Measurements from ENCODE around the gene RDH8. TPM values are rescaled to one million over a fixed set of nuclear protein-coding genes. Genes with fewer than 3 reads are reported as not detected.
A peak's percentile ranks its signal among the peaks of the same experiment; 100 is the strongest.

Gene RDH8
- total and polyA plus RNA-seq, 2 donors (not counting 3 experiments of a cell fraction or from before 2014, with no cell fraction given) = not detected

- dilution Hi-C loops (cut with MboI; ENCODE audit: extremely low pct_ligation_motif_present, low sequenced_read_pairs) = no loop called here
- POLR2A ChIA-PET = no interaction called here
- Histone ChIP-seq H3K79me2 (ENCODE audit: control insufficient read depth, insufficient read depth, low read length) (no peaks in the 10 kb centered on the region), H3K4me1 (ENCODE audit: control insufficient read depth, extremely low read depth, insufficient read depth, low read length) (no peaks in the 10 kb centered on the region), H3K9me3 (replicated peaks; ENCODE audit: control insufficient read depth, insufficient read depth, low read length) (no peaks in the 10 kb centered on the region), H3K36me3 (ENCODE audit: control insufficient read depth in 2 of 2, extremely low read depth in 1 of 2, insufficient read depth in 2 of 2, low read length in 2 of 2) (no peaks in the 10 kb centered on the region), H3K9ac (replicated peaks; ENCODE audit: extremely low read depth, insufficient read depth, low read length) (no peak overlapping the region), H4K20me1 (replicated peaks; ENCODE audit: control insufficient read depth, extremely low read depth, insufficient read depth, low read length) (no peaks in the 10 kb centered on the region), H3K27ac (ENCODE audit: insufficient read depth, low read depth, low read length) (no peak overlapping the region), H2AFZ (ENCODE audit: low read depth, low read length) (no peak overlapping the region), H3K27me3 (ENCODE audit: control insufficient read depth in 2 of 2, insufficient read depth in 2 of 2, low read length in 2 of 2) (no peaks in the 10 kb centered on the region), H3K9me1 (replicated peaks; ENCODE audit: control insufficient read depth, extremely low read depth, insufficient read depth, low read length) (no peaks in the 10 kb centered on the region), H3K4me2 (ENCODE audit: insufficient read depth, low read length) (no peak overlapping the region), H3K4me3 (replicated peaks in 1 of 3; ENCODE audit: insufficient read depth in 1 of 3, low read depth in 1 of 3, low read length in 3 of 3) (no peak overlapping the region)
- intact Hi-C loops (cut with micrococcal nuclease) = loop anchor here (1.0 kb wide), 2 partner anchors 27 to 66 kb away; no protein-coding TSS in a partner anchor
- no peak for FAIRE-seq
- peak; percentile 68 for DNase-seq (ENCODE audit: low read depth, low spot score)
- CTCF ChIA-PET = interaction anchor here (0.6 to 2.8 kb wide), 41 partner anchors 9 to 795 kb away, joined by 3 to 69 read pairs (median 5); partner anchors contain the start of gene COL5A3
- TF ChIP-seq POLR2AphosphoS5 (IDR thresholded peaks at IDR 0.05; ENCODE audit: insufficient read depth, low read depth, low read length) (no peak), CTCF (IDR thresholded peaks at IDR 0.05; ENCODE audit: extremely low read depth in 1 of 2, insufficient read depth in 1 of 2, low read depth in 1 of 2, low read length in 2 of 2) (peak; percentile 76 to 85), FOS (IDR thresholded peaks at IDR 0.05; ENCODE audit: borderline replicate concordance, insufficient read depth, low read length) (no peak), MYC (IDR thresholded peaks at IDR 0.05; ENCODE audit: low read depth, low read length) (no peak), GATA2 (IDR thresholded peaks at IDR 0.05; ENCODE audit: insufficient read depth, insufficient read length, low read depth, low read length) (no peak), JUN (IDR thresholded peaks at IDR 0.05; ENCODE audit: borderline replicate concordance, insufficient read depth, insufficient read length, low read depth) (no peak), POLR2A (IDR thresholded peaks at IDR 0.05; ENCODE audit: low read depth, low read length) (no peak), MAX (IDR thresholded peaks at IDR 0.05; ENCODE audit: insufficient read depth, insufficient read length) (no peak)
- BruUV-seq (replicated peaks) = no TSS peak
Measured at GRCh38 chr19:10000171-10000826, 13.0 kb upstream of the RDH8 start.

Measured in endothelial cell of umbilical vein (primary cell).